ENCODE data around the gene RGL1. TPM values are rescaled to one million over a fixed set of nuclear protein-coding genes. Genes with fewer than 3 reads are reported as not detected.

RGL1 gene
- total RNA-seq, 1 experiment from 2014 or later: 74.0 TPM

GRCh38 chr1:183777328-183777727 lies 27.6 kb upstream of the RGL1 start:
- Histone ChIP-seq H3K27ac (ENCODE audit: low read depth, low read length, poor library complexity, severe bottlenecking) (peak overlapping the region; percentile 96), H3K36me3 (ENCODE audit: insufficient read depth, low read length, poor library complexity, severe bottlenecking) (peaks cover 12% of the 10 kb centered on the region), H3K9me3 (ENCODE audit: low read depth, low read length, poor library complexity, severe bottlenecking) (peaks cover 24% of the 10 kb centered on the region), H3K27me3 (replicated peaks; ENCODE audit: insufficient read depth, low read depth, low read length, poor library complexity) (no peaks in the 10 kb centered on the region), H3K4me3 (ENCODE audit: low read depth, low read length, poor library complexity, severe bottlenecking) (no peak overlapping the region), H3K4me1 (ENCODE audit: insufficient read depth, low read length, poor library complexity, severe bottlenecking) (peaks cover 55% of the 10 kb centered on the region)
- BruUV-seq (replicated peaks): no TSS peak
- intact Hi-C loops (cut with micrococcal nuclease; ENCODE audit: unreplicated experiment): loop anchor here (10.0 kb wide), 1 partner anchor 1907 kb away; no protein-coding TSS in a partner anchor
- peak; percentile 37 for DNase-seq (ENCODE audit: low spot score)
- TF ChIP-seq EZH2 (IDR thresholded peaks at IDR 0.05; ENCODE audit: borderline replicate concordance, low read depth, low read length, poor library complexity, severe bottlenecking) (no peak), CTCF (conservative IDR thresholded peaks at IDR 0.05; ENCODE audit: low read depth, low read length) (no peak)
- ChIA-PET POLR2A (ENCODE audit: low non-redundant PET) (interaction anchor here (0.6 kb wide), 1 partner anchor 122 kb away, joined by 3 read pairs; no protein-coding TSS in a partner anchor), CTCF (interaction anchor here (0.6 to 1.0 kb wide), 2 partner anchors 9 to 138 kb away, joined by 3 to 10 read pairs; no protein-coding TSS in a partner anchor)

GRCh38 chr1:183778045-183778444 lies 26.9 kb upstream of the RGL1 start:
- Histone ChIP-seq H3K9me3 (ENCODE audit: low read depth, low read length, poor library complexity, severe bottlenecking) (peaks cover 24% of the 10 kb centered on the region), H3K4me1 (ENCODE audit: insufficient read depth, low read length, poor library complexity, severe bottlenecking) (peaks cover 62% of the 10 kb centered on the region), H3K4me3 (ENCODE audit: low read depth, low read length, poor library complexity, severe bottlenecking) (no peak overlapping the region), H3K36me3 (ENCODE audit: insufficient read depth, low read length, poor library complexity, severe bottlenecking) (peaks cover 12% of the 10 kb centered on the region), H3K27ac (ENCODE audit: low read depth, low read length, poor library complexity, severe bottlenecking) (peak overlapping the region; percentile 96), H3K27me3 (replicated peaks; ENCODE audit: insufficient read depth, low read depth, low read length, poor library complexity) (no peaks in the 10 kb centered on the region)
- peak; percentile 87 for DNase-seq (ENCODE audit: low spot score)
- intact Hi-C loops (cut with micrococcal nuclease; ENCODE audit: unreplicated experiment): loop anchor here (2.0 to 10.0 kb wide), 5 partner anchors 65 to 1907 kb away; no protein-coding TSS in a partner anchor
- BruUV-seq (replicated peaks): no TSS peak
- TF ChIP-seq EZH2 (IDR thresholded peaks at IDR 0.05; ENCODE audit: borderline replicate concordance, low read depth, low read length, poor library complexity, severe bottlenecking) (no peak), CTCF (conservative IDR thresholded peaks at IDR 0.05; ENCODE audit: low read depth, low read length) (no peak)
- POLR2A ChIA-PET (ENCODE audit: low non-redundant PET): interaction anchor here (0.6 to 1.4 kb wide), 4 partner anchors 38 to 138 kb away, joined by 3 to 9 read pairs (median 8); no protein-coding TSS in a partner anchor
- CTCF ChIA-PET: interaction anchor here (0.6 to 1.0 kb wide), 3 partner anchors 9 to 138 kb away, joined by 3 to 10 read pairs (median 4); no protein-coding TSS in a partner anchor

GRCh38 chr1:183778568-183779433 lies 26.1 kb upstream of the RGL1 start:
- Histone ChIP-seq H3K4me1 (ENCODE audit: insufficient read depth, low read length, poor library complexity, severe bottlenecking) (peaks cover 69% of the 10 kb centered on the region), H3K9me3 (ENCODE audit: low read depth, low read length, poor library complexity, severe bottlenecking) (peaks cover 20% of the 10 kb centered on the region), H3K27me3 (replicated peaks; ENCODE audit: insufficient read depth, low read depth, low read length, poor library complexity) (no peaks in the 10 kb centered on the region), H3K27ac (ENCODE audit: low read depth, low read length, poor library complexity, severe bottlenecking) (peak overlapping the region; percentile 96), H3K36me3 (ENCODE audit: insufficient read depth, low read length, poor library complexity, severe bottlenecking) (peaks cover 12% of the 10 kb centered on the region), H3K4me3 (ENCODE audit: low read depth, low read length, poor library complexity, severe bottlenecking) (no peak overlapping the region)
- DNase-seq (ENCODE audit: low spot score): peak; percentile 94
- ChIA-PET CTCF (interaction anchor here (0.9 to 1.0 kb wide), 2 partner anchors 123 to 137 kb away, joined by 4 read pairs; no protein-coding TSS in a partner anchor), POLR2A (ENCODE audit: low non-redundant PET) (interaction anchor here (0.6 to 1.4 kb wide), 2 partner anchors 129 to 137 kb away, joined by 3 to 7 read pairs; no protein-coding TSS in a partner anchor)
- BruUV-seq (replicated peaks): TSS peak; percentile 87
- TF ChIP-seq EZH2 (IDR thresholded peaks at IDR 0.05; ENCODE audit: borderline replicate concordance, low read depth, low read length, poor library complexity, severe bottlenecking) (no peak), CTCF (conservative IDR thresholded peaks at IDR 0.05; ENCODE audit: low read depth, low read length) (no peak)
- intact Hi-C loops (cut with micrococcal nuclease; ENCODE audit: unreplicated experiment): loop anchor here (1.0 to 10.0 kb wide), 8 partner anchors 64 to 1906 kb away; no protein-coding TSS in a partner anchor

Measured in A673 (cell line).